ENCODE data around the gene HSPBP1.
A peak's percentile ranks its signal among the peaks of the same experiment; 100 is the strongest.
"Not testable (repeated sequence)": the region's sequence is repeated elsewhere in the genome, so short reads cannot be mapped to it uniquely, and the experiment has no call there.

HSPBP1 gene

GRCh38 chr19:55279770-55280643 is at the start of gene HSPBP1:
HSPBP1 (minus strand) TSS chr19:55280110; CDS start chr19:55279608, 502 bp downstream.
- peak; percentile 95 for DNase-seq (ENCODE audit: low spot score)

DNA sequence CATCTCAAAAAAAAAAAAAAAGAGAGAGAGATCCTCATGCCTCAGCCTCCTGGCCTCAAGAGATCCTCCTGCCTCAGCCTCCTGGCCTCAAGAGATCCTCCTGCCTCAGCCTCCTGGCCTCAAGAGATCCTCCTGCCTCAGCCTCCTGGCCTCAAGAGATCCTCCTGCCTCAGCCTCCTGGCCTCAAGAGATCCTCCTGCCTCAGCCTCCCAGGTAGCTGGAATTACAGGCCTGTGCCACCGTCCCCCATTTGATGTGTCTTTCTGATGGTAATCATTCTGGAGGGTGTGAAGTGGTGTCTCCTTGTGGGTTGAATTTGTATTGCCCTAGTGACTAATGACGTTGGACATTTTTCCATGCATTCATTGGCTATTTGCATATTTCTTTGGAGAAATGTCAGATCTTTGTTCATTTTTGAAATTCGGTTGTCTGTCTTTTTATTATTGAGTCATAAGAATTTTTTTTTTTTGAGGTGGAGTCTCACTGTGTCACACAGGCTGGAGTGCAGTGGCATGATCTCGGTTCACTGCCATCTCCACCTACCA is 48.9 kb upstream of the HSPBP1 start:
- DNase-seq (ENCODE audit: low spot score): not testable (repeated sequence)

GRCh38 chr19:55325172-55325571 is 45.3 kb upstream of the HSPBP1 start, which contains the start of gene TMEM150B:
TMEM150B (minus strand) TSS chr19:55325341; CDS start chr19:55321036, 4,305 bp downstream.
- no peak for DNase-seq (ENCODE audit: low spot score)

DNA sequence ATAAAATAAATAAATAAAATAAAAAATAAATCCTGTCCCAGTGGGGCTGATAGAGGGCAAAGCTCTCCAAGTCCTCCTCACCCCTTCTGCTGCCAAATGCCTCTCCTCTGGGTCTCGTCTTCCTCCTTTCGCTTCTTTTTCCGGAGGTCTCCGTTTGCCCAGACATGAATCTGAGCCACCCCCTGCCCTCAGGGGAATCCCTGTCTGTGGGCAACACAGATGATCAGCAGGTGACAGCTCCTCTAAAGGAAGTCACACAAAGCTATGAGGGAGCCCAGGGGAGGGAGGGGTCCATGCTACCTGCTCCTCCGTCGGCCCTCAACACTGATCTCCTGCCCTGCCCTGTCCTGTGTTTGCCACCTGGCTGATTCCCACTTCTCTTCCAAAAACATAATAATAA is 44.8 kb upstream of the HSPBP1 start:
- DNase-seq (ENCODE audit: low spot score): no peak

GRCh38 chr19:55322204-55322885 is 42.4 kb upstream of the HSPBP1 start:
- DNase-seq (ENCODE audit: low spot score): no peak

DNA sequence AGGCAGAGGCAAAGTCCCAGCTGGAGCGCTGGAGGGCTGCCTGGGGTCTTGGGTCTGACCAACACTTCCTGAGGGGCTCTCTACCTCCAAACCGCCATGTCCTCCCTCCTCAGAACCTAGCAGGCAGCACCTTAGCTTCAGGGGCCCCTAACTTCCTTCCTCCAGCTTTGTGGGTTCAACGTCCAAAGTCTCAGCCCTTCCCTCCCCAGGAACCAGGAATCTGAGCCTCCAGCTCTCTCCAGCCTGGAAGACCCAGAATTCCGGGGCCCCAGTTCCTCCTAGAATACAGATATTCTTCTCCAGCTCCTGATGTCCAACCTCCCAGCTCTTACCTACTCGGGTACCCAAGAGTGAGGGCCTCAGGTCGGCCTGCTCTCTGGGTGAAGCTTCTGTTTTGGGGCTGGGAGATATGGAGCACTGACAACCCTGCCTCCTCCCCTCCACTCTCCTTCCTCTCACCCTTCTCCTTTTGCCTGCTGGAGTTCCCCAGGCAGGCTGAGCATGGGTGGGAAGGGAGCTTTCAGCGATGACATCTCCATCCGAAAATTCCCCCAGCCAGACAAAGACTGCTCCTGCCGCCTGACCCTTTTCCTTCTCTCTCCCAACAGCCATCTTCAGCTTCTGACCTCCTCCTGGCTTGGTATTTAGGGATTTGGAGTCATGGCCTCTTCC is 41.7 kb upstream of the HSPBP1 start:
- no peak for DNase-seq (ENCODE audit: low spot score)

DNA sequence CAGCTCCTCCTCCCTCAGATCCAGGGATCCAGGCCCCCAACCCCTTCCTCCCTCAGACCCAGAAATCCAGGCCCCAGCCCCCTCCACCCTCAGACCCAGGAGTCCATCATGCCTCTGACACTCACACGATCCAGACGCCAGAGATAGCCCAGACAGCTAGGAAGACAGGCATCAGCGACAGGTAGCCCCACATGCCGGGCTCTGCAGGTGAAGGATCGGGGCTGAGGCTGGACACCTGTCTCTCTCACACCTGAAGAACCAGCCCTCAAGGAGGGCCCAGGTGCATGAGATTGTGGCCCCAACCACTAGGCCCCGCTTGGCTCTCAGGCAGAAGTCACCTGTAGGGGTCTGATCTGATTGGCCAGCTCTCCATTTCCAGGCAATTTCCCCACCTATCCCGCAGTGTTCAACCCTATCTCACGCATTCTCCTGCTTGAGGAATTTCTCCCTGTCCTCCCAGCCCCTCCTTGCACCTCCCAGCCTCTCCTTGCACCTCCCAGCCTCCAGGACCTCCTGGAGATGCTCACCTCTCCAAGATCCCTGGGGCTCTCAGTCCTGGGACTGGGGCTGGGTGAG is 41.0 kb upstream of the HSPBP1 start:
- DNase-seq (ENCODE audit: low spot score): no peak

DNA sequence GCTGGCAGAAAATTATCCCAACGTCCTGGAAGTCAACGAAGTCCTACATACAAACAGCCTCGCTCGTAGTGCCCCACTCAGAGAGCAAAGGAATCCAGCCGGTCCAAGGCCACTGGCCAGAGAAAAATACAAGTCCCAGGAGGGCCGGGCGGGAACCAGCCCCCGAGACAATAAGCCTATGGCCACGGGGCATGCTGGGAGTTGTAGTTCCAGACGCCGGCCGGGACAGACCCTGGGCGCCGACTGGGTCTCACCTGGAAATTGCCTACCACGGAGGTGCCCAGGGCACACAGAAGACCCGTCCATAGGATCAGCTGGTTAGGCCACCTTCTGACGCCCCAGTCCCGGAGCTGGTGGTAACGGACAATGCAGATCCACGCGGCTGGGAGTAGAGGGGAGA is 39.9 kb upstream of the HSPBP1 start:
- no peak for DNase-seq (ENCODE audit: low spot score)

GRCh38 chr19:55316646-55317045 is 36.7 kb upstream of the HSPBP1 start:
- DNase-seq (ENCODE audit: low spot score): no peak

DNA sequence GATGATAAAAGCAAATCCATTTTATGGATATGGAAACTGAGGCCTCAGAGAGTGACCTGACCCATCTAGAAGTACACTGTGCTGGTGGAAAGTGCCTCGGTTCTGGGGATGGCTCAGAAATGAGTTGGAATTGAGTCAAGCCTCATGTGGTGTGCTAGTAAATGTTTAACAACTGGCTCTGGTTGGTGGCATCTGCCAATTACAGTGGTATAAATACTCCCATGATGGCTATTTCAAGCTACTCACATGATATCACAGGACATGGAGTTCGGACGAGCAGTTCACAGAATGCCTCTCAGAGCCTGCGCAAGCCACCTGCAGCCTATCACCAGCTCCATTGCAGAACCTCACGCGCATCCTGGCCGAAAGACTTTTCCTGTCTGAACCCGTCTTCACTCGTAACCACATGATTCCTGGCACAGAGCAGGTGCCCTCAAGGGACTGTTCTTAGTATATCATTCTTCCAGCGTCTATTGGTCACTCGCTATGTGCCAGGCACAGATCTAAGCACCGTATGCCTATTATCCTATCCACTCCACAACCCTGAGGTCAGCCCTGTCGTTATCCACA is 36.1 kb upstream of the HSPBP1 start:
- DNase-seq (ENCODE audit: low spot score): no peak

DNA sequence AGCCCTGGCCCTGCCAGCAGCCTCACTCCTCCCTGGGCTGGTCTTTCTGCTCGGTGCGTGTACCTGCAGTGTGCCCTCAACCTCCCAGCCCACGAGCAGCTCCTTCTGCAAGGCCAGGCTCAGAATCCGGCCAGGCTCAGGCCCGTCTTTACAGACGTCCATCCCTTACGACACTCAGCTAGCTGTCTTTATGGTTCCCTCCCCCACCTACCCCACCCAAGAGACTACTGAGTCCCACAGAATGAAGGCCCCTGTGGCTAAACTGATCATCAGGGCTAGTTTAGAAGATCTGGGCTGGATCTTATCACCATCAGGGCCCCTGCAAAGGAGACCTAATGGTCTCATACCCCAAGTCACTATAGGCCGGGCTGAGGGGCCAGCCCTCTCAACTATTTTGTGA is 34.5 kb upstream of the HSPBP1 start:
- no peak for DNase-seq (ENCODE audit: low spot score)

DNA sequence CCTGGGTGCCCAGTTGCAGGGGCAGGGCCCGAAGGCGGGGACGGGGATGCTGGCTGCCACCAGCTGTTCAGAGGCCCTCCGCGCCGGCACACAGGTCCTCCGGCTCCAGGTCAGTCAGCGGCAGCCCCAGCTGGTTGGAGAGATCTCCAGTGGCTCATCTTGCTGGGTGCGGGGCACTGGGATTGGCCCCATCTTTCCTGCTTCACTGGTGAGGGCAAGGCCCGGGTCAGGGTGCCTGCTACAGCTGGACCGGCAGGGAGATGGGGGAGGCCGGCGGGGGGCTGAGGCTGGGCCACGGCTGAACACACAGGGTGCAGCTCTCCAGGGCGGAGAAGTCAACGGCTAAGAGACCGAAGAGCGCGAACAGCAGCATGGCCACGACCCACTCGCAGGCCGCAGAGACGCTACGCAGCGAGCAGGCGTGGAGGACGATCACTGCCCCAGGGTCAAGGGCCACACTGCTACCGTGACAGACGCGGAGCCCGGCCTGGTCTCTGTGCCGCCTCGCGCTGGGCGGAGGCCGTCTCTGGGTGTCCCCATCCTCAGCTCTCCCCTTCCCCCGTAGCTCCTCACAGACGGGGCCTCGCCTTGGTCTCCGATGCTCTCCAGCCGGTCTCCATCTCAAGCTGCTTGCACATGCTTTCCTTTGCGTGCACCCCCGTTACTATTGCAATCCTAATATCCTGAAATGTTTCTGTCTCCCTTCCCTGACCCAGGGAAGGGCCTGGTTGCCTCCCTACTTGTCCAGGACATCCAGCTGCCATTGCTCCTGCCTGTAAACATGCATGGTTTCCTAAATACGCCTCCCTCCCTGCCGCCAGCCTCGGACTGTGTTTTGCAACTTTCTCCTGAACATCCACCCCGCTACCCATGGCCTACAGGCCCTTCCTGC is 33.0 kb upstream of the HSPBP1 start:
- DNase-seq (ENCODE audit: low spot score): no peak

DNA sequence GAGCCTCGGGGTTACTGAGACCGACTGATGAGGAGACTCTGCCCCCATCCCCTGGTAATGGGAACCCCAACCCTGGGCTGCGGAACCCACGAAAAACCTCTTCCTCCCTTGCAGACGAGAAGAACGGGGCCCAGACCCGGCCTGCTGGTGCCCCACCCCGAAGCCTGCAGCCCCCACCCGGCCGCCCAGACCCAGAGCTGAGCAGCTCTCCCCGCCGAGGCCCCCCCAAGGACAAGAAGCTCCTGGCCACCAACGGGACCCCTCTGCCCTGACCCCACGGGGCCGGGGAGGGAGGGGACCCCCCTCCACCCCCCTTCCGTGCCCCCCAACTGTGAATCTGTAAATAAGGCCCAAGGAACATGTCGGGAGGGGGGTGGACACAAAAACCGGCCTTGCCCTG is 31.9 kb upstream of the HSPBP1 start:
- no peak for DNase-seq (ENCODE audit: low spot score)

DNA sequence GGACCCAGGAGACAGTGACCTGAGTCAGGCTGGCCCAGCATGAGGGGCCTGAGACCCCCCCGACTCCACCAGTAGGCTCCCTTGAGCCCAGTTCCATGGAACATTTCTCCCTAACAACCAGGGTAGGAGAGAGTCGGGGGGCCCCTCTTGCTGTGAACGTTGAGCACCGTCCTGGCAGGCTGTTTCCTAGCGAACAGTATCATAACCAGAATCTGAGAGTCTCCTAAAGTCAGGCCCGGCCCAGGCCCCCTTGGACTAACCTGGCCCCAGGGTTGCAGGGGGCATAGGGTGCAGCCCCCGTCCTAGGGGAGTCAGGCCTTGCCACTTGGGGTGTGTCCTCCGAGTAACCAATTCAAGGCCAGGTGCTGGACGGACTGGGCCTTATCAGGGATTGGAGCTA is 31.5 kb upstream of the HSPBP1 start:
- DNase-seq (ENCODE audit: low spot score): no peak

GRCh38 chr19:55310498-55310897 is 30.6 kb upstream of the HSPBP1 start:
- no peak for DNase-seq (ENCODE audit: low spot score)

DNA sequence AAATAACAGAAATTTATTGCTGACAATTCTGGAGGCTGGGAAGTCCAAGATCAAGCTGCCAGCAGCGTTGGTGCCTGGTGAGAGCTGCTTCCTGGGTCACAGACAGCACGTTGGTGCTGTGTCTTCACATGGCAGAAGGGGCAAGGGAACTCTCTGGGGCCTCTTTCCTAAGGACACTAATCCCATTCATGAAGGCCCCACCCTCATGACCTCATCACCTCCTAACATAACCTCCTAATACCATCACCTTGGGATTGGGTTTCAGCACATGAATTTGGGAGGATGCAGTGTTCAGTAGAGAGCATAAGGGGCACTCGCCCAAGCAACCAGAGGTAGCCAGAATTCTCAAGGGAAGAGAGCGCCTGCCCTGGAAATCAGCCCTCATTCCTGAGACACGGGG is 29.5 kb upstream of the HSPBP1 start:
- DNase-seq (ENCODE audit: low spot score): no peak

DNA sequence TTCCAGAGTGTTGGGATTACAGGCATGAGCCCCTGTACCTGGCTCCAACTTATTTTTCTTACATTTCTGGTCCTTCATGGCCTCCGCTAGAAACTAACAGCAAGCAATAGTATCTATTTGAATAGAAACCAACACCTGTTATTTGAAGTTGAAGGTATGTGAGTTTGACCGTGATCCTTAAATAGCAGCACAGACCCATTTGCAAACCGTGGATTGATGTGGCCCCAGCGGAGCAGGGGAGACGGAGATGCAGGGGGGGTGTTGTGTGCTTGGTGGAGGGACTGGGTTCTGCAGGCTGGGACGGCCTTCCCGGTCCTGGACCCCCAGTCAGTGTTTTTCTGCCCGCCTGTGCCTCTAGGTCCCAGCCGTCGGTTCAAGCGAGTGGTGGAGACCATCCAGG is 28.4 kb upstream of the HSPBP1 start:
- no peak for DNase-seq (ENCODE audit: low spot score)

DNA sequence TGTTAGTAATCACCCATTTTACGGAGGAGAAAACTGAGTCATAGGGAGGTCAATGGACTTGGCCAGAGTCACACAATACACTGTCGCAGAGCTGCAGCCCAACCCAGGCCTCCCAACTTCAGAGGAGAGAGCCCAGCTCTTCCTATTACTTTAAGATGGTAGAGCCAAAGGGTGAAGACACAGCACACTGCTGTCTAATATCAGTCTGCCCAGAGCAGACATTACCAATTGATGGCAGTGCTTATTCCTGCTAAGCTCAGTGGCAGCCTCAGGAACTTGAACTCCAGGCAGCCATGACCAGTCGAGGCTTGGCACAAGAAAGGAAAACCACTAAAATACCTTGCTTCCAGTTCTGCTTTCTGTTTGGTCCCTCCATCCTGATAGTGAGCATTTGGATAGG is 26.8 kb upstream of the HSPBP1 start:
- no peak for DNase-seq (ENCODE audit: low spot score)

- DNase-seq (ENCODE audit: low spot score): no peak
These were observed 26.2 kb upstream of the HSPBP1 start for GRCh38 chr19:55305983-55306562.

DNA sequence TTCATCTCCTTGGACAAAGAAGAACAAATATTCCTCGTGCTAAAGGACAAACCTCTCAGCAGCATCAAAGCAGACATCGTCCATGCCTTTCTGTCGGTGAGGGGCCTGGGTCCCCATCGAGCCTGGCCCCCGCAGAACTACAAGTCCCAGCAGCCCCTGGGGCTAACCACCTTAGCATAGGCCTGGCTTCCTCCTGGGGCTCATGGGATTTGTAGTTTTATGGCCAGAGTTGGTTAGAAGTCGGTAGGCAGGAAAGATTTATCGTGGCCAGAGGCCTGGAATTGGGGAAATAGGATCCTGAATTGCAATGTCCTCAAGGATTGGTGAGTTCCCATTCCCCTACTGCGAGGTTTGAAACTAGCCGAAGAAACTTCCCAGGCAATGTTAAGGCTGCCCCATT is 25.6 kb upstream of the HSPBP1 start:
- DNase-seq (ENCODE audit: low spot score): peak; percentile 42

Measured in CD4-positive, alpha-beta T cell treated with Interleukin-6 at 100 ng/mL for 8 hours (primary cell).